ENCODE results near the gene ABLIM2. TPM values are rescaled to one million over a fixed set of nuclear protein-coding genes. Genes with fewer than 3 reads are reported as not detected.

The ABLIM2 gene
- total RNA-seq, 1 experiment from 2014 or later: 1.0 TPM

DNA sequence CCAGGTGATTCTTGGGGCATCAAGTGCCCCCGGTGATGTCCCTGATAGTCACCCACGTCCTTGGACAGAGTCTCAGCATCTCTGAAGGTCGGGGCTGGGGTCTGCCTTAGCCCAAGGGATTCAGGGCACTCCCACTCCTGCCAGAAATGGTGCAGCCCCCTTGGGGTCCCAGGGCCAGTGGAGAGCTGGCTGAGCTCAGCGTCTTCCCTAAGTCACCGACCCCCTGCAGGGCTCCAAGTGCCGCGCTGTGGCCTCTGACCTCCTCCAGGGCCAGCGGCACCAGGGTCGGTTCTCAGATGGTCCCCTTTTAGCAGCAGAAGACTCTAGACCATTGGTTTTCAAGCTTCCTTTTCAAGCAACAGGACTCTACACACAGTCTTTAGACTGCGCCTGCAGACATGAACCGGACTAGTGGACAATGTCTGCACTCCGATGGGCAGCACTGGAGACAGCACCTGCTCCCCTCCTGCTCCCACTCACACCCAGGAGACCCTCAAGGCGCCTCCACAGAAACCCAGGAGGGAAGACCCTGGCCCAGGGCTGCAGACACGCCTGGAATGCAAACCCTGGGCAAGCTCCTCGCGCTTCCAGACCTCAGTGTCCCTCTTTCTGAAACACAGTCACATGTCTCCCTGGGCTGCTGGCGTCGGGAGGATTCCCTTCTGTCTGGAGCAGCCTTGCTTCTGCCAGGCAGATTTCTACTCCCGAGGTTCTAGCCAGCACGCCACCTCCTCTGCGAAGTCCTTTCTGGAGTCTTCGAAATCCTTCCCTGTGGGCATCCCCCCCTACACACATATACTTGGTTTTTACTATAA is 53.9 kb downstream of the ABLIM2 start:
- H3K79me1 ChIP-seq (ENCODE audit: insufficient read depth, low read depth, low read length, poor library complexity, severe bottlenecking): no peaks in the 10 kb centered on the region
- H3K27ac Mint-ChIP-seq: peak overlapping the region in 1 of 3 experiments; percentile 13; a peak in 2 of 7 replicates
- H4K20me1 ChIP-seq (ENCODE audit: control insufficient read depth, insufficient read depth, insufficient read length): no peaks in the 10 kb centered on the region
- peaks cover 0 to 4% (median 0%) of the 10 kb centered on the region in 3 experiments; a peak in 2 of 7 replicates for H3K36me3 Mint-ChIP-seq (ENCODE audit: insufficient read depth in 1 of 3, low read depth in 3 of 3)
- no peaks in the 10 kb centered on the region for H3K9me3 ChIP-seq (ENCODE audit: control insufficient read depth, low read depth, low read length)
- H4K91ac ChIP-seq (ENCODE audit: insufficient read length, low read depth, low read length): no peak overlapping the region
- no peak overlapping the region for H4K5ac ChIP-seq (ENCODE audit: insufficient read length, low read depth, low read length)
- H3K56ac ChIP-seq (ENCODE audit: insufficient read length, low read depth, low read length): no peak overlapping the region
- no peaks in the 10 kb centered on the region for H3K23me2 ChIP-seq (ENCODE audit: insufficient read length, low read depth, low read length, poor library complexity, severe bottlenecking)
- no peak overlapping the region for H4K8ac ChIP-seq (replicated peaks; ENCODE audit: insufficient read length, low read depth, low read length)
- no peak overlapping the region for H3K4ac ChIP-seq (ENCODE audit: low read depth, low read length)
- H2BK120ac ChIP-seq (ENCODE audit: low read depth, low read length, poor library complexity, severe bottlenecking): no peak overlapping the region
- DNase-seq: no peak
- H2BK5ac ChIP-seq (ENCODE audit: insufficient read length, low read length): no peak overlapping the region
- H3K18ac ChIP-seq (ENCODE audit: insufficient read length, low read depth, low read length): no peak overlapping the region
- no peak overlapping the region for H3K4me3 Mint-ChIP-seq
- H3T11ph ChIP-seq (ENCODE audit: low read length): no peak overlapping the region
- H2BK12ac ChIP-seq (ENCODE audit: insufficient read length, low read depth, low read length): no peak overlapping the region
- H3K79me2 ChIP-seq (ENCODE audit: insufficient read depth, low read length): no peaks in the 10 kb centered on the region
- H3K27me3 ChIP-seq (ENCODE audit: insufficient read depth, low read length): no peaks in the 10 kb centered on the region
- no peak overlapping the region for H2BK15ac ChIP-seq (ENCODE audit: low read depth, low read length)
- H3K4me2 ChIP-seq (ENCODE audit: insufficient read depth, insufficient read length, low read length): no peak overlapping the region
- H3K27me3 Mint-ChIP-seq (ENCODE audit: low read depth): peaks cover 7% of the 10 kb centered on the region
- H2AK5ac ChIP-seq (ENCODE audit: insufficient read length, low read length): no peak overlapping the region
- no peak overlapping the region for H2BK20ac ChIP-seq (ENCODE audit: low read depth, low read length, poor library complexity, severe bottlenecking)
- H3K9me3 Mint-ChIP-seq: peaks cover 0 to 2% of the 10 kb centered on the region in 2 experiments; a peak in 3 of 5 replicates
- H3K27ac ChIP-seq (ENCODE audit: insufficient read length, low read depth, low read length): no peak overlapping the region
- WGBS (ENCODE audit: extremely low coverage, insufficient read length, low lambda C conversion rate): no CpG with 5 or more reads among the region's 22 CpGs
- peaks cover 36 to 38% of the 10 kb centered on the region in 2 experiments for H3K4me1 Mint-ChIP-seq
- no peak overlapping the region for H3K9ac ChIP-seq (ENCODE audit: extremely low read depth, insufficient read length, low read length)
- no peak for TF ChIP-seq CTCF (conservative IDR thresholded peaks at IDR 0.05)
- H3K23ac ChIP-seq (ENCODE audit: insufficient read length, low read depth, low read length): no peak overlapping the region
- H3K14ac ChIP-seq (ENCODE audit: insufficient read depth, low read length): peak overlapping the region; percentile 42; the same call in 1 of the 2 replicates
- peaks cover 2% of the 10 kb centered on the region; the same call in 1 of the 2 replicates for H3K4me1 ChIP-seq (ENCODE audit: insufficient read depth, low read length)
- H2AFZ ChIP-seq (ENCODE audit: low read length): no peak overlapping the region
